Colonic mucosa (tissue), 4 donors: ENCODE measurements around the gene TMEM202. TPM values are rescaled to one million over a fixed set of nuclear protein-coding genes. Genes with fewer than 3 reads are reported as not detected.
"Not testable (repeated sequence)": the region's sequence is repeated elsewhere in the genome, so short reads cannot be mapped to it uniquely, and the experiment has no call there.

Experiments used
- DNase-seq: peaks from one replicate; pipeline ENCODE4 v3.0.0-alpha.2; 2020
- H3K27ac ChIP-seq: fragments of 200-600 bp; one replicate; pipeline ENCODE4 v1.8.0; 2021
- H3K27me3 ChIP-seq: fragments of 200-600 bp; one replicate; pipeline ENCODE4 v1.8.0; 2021
- H3K36me3 ChIP-seq: fragments of 200-600 bp; one replicate; pipeline ENCODE4 v1.8.0; 2021
- H3K4me1 ChIP-seq: fragments of 200-600 bp; one replicate; pipeline ENCODE4 v1.8.0; 2021; ENCODE audit warnings: mild to moderate bottlenecking
- H3K4me3 ChIP-seq: fragments of 200-600 bp; one replicate; pipeline ENCODE4 v1.8.0; 2021
- H3K9ac ChIP-seq, 2 donors: one replicate each; pipeline ENCODE4 v1.7.0; 2013; ENCODE audit warnings: control low read depth in 2 of 2, low read depth in 2 of 2, low read length in 2 of 2
- H3K9me3 ChIP-seq: fragments of 200-600 bp; one replicate; pipeline ENCODE4 v1.8.0; 2021
- CTCF ChIP-seq: fragments of 200-600 bp; IDR thresholded peaks from one replicate; pipeline ENCODE4 v1.8.0; 2022; ENCODE audit warnings: antibody characterized with exemption, mild to moderate bottlenecking
- intact Hi-C: fragments of 100-400 bp; cut with DNase I; formaldehyde crosslinking; loops from one replicate; pipeline ENCODE4 v1.14.1; 2022
- total RNA-seq, 2 donors: library from RNA; stranded (reverse); fragmentation: NEBNext Ultra II Directional in 1 of 2; extraction: Animal tissue kit (Norgen Biotek cat#: 25700) in 1 of 2; gene quantifications; one replicate each; pipeline ENCODE4 v1.2.1, GENCODE V29; 2021
- donor health status: healthy.
- donor health status: DM: no; HTN: no; CAD: no.
- donor health status: DM: no; HTN: no; CAD: no.

TMEM202 gene
- total RNA-seq, 2 donors from 2014 or later: not detected

- no peaks in the 10 kb centered on the region for H3K9me3 ChIP-seq
- no peak for DNase-seq
- H3K36me3 ChIP-seq: no peaks in the 10 kb centered on the region
- no peak overlapping the region for H3K4me3 ChIP-seq
- H3K9ac ChIP-seq: no peak overlapping the region
- no peak overlapping the region for H3K27ac ChIP-seq
- no peak for TF ChIP-seq CTCF
- intact Hi-C loops: no loop called here
- H3K27me3 ChIP-seq: no peaks in the 10 kb centered on the region
- H3K4me1 ChIP-seq: peaks cover under 1% of the 10 kb centered on the region
Observed at GRCh38 chr15:72382146-72382545, 16.0 kb upstream of the TMEM202 start.

- no peaks in the 10 kb centered on the region for H3K4me1 ChIP-seq
- no peak for DNase-seq
- H3K27ac ChIP-seq: no peak overlapping the region
- H3K27me3 ChIP-seq: no peaks in the 10 kb centered on the region
- H3K9me3 ChIP-seq: no peaks in the 10 kb centered on the region
- TF ChIP-seq CTCF: no peak
- H3K4me3 ChIP-seq: no peak overlapping the region
- H3K36me3 ChIP-seq: no peaks in the 10 kb centered on the region
- intact Hi-C loops: no loop called here
- no peak overlapping the region for H3K9ac ChIP-seq
Observed at GRCh38 chr15:72387741-72388140, 10.4 kb upstream of the TMEM202 start.

GRCh38 chr15:72389231-72389630 is 8.9 kb upstream of the TMEM202 start:
- Histone ChIP-seq H3K27ac (no peak overlapping the region), H3K4me3 (no peak overlapping the region), H3K9me3 (no peaks in the 10 kb centered on the region), H3K27me3 (no peaks in the 10 kb centered on the region), H3K9ac (no peak overlapping the region), H3K4me1 (no peaks in the 10 kb centered on the region), H3K36me3 (no peaks in the 10 kb centered on the region)
- no peak for TF ChIP-seq CTCF
- no peak for DNase-seq
- intact Hi-C loops: no loop called here

- not testable (repeated sequence) for DNase-seq
Observed at GRCh38 chr15:72396331-72396730, 1.8 kb upstream of the TMEM202 start.

GRCh38 chr15:72398648-72399047 is 543 bp downstream of the TMEM202 start:
- no peak overlapping the region for H3K4me3 ChIP-seq
- no peak for DNase-seq
- no peak for TF ChIP-seq CTCF
- no peak overlapping the region for H3K9ac ChIP-seq
- no peaks in the 10 kb centered on the region for H3K9me3 ChIP-seq
- no peaks in the 10 kb centered on the region for H3K4me1 ChIP-seq
- no peaks in the 10 kb centered on the region for H3K36me3 ChIP-seq
- intact Hi-C loops: no loop called here
- H3K27me3 ChIP-seq: no peaks in the 10 kb centered on the region
- no peak overlapping the region for H3K27ac ChIP-seq

More at GRCh38 chr15:72396331-72396730, 1.8 kb upstream of the TMEM202 start:
- H3K27me3 ChIP-seq, H3K4me3 ChIP-seq, H3K9me3 ChIP-seq, H3K27ac ChIP-seq, H3K4me1 ChIP-seq, H3K36me3 ChIP-seq, H3K9ac ChIP-seq, intact Hi-C loops: not testable (repeated sequence)

GRCh38 chr15:72402726-72403125 is 4.6 kb downstream of the TMEM202 start:
- H3K9ac ChIP-seq: no peak overlapping the region
- TF ChIP-seq CTCF: no peak
- intact Hi-C loops: no loop called here

More at GRCh38 chr15:72402726-72403125, 4.6 kb downstream of the TMEM202 start:
- Histone ChIP-seq H3K4me3 (no peak overlapping the region), H3K36me3 (no peaks in the 10 kb centered on the region), H3K27me3 (no peaks in the 10 kb centered on the region), H3K4me1 (no peaks in the 10 kb centered on the region), H3K27ac (no peak overlapping the region), H3K9me3 (no peaks in the 10 kb centered on the region)
- DNase-seq: no peak
